Stimulated activated CD8-positive, alpha-beta memory T cell treated with anti-CD3 and anti-CD28 coated beads, Interleukin-15, amount 100 ng/mL, for 24 hours (primary cell): Measurements from ENCODE around the gene WDFY2.
"Not testable (repeated sequence)": the region's sequence is repeated elsewhere in the genome, so short reads cannot be mapped to it uniquely, and the experiment has no call there.

ENCODE experiments used
- DNase-seq: peaks from one replicate; pipeline ENCODE4 v3.0.0-alpha.2; 2020; ENCODE audit warnings: low read depth

Gene WDFY2

DNA sequence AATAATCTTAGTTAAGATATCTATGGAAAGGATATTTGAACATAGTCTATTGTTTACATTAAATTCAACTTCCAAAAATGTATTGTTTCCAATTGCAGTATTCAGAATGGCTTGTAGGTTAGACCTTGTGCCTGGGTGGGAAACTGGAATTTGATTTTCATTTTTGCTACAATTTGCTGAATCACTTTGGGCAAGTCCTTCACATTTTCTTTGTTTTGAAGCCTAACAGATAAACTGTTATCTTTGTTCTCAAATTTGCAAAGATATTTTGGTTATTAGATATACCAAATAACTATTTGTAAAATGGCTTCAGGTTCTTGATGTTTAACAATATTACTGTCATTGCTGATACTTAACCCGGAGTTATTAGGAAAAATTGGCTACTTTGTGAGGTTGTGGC, 82.6 kb downstream of the WDFY2 start:
- DNase-seq: no peak

DNA sequence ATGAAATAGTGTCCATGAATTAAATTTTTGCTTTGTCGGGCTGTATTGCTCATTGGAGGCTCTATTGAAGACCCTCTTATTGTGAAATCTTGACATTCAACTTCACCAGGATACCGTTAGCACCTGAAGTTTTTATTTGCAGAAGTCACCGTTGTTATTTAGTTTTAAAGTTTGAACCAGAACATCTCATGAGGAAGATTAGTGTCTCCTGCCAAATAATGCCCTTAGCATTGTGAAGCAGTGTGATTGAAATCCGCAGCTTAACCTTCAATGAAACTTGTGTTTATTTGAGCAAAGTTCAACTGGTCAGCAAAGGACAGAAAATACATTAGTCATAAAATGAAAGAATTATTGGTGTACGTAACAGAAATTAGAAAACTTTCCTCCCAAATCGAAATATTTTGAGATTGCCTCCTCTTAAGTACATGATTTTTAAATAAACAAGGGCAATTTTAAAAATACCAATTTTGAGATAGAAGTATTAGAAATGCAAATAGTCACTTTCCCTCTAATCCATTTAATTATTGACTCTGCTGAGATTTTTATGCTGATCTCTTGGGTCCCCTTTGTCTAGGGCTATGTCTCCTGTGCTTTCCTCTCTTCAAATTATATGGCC, 84.4 kb downstream of the WDFY2 start:
- no peak for DNase-seq

DNA sequence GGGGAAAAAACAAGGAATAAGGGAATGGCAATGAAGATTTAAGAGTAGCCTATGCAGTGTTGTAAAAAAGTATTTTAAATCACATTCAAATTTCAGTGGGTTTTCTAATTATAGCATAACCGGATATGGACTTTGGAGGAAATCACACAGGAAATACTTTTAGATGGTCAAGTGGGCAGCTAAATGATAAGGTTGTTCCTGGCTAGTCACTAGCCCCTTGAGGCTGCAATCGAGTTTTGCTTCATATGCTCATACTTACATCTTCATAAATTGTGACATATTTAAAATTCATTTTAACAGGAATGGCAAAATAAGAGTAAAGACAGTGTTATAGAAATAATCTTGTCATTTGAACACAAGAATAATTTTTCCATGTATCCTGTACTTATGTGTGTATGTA, 88.9 kb downstream of the WDFY2 start:
- DNase-seq: no peak

DNA sequence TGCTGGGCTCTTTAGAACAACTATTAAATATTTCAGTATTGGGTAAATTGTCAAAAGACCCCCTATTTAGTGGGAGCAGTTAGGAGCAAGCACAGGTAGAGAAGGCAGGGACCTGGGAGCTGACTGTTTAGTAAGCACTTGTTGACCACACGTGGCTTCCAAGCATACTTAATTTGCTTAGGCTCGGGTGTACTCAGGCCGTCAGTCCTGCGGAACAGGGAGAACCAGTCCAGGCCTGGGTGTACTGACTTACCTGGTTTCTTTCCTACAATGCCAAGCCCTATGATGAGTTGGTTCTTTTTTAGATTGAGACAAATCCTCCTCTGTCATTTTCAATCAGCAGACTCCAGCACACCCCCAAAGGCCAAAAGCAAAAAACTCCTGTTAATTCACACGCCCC, 90.0 kb downstream of the WDFY2 start:
- no peak for DNase-seq

DNA sequence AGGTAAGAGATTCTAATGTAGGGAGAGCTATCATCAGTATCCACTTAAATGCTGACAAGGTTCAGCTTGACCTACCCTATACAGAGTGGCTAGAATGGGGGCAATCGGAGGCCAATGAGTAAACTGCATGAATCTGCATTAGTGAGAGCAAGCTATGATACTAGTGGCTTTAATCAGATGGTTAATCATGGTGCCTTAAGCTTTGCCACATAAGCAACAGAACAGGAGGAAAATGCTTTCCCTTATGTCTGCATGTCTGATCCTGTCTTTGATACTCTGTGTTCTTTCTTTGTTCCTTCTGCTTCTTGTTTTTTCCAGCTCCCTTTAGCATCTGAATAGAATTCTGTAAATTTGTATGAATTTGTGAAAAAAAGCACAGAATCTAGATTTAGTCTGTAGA, 91.1 kb downstream of the WDFY2 start:
- DNase-seq: no peak

DNA sequence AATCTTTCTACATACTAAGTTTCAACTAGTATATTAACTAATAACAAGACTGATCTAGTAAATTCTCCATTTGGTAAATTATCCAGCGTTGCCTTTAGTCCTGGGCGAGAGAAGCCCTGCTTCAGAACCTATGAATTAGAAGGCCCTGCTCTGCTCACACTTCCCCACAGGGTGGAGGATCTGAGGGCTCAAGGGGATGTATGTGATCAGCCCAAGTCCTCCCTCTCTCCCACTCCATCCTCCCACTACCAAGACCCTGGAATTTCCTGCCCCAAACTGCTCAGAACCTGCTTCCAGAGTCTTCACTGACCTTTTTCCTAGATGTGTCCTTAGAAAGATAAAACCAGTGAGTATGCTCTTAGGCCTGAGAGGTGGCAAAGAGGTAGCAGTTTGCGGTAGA, 91.6 kb downstream of the WDFY2 start:
- DNase-seq: no peak

DNA sequence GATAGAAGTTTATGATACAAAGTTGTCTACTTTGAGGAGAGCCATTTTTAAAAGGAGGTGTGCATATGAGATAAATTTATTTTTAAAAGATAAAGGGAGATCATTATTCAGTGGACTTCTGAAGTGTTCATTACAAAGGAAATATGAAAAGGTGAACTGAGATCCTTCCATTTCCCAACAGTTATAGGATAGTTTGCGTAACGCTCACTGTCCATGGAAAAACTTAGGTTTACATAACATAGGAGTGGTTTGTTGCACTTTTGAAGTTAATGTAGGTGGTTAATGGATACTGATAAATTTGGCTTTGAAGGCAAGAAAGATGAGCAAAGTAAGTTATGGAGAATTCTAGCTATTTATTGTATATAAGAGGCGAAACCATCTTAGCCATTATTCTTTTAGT, 92.5 kb downstream of the WDFY2 start:
- no peak for DNase-seq

DNA sequence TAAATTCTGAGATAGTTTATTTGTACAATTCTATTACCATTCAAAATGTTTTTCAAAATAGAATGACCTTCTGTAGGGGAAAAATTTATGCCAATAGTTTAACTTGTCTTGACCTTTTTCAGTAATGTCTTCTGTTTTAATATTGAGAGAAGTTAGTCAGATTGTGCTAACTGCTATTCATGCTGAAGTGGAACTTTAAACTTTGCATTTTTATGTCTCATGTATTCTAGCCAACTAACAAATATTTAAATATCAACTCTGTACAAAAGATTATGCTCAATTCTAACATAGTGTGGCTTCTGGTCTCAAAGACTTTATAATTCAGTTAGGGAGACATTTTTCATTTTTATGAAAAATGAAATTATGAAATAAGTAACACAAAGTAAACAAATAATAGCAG, 94.2 kb downstream of the WDFY2 start:
- no peak for DNase-seq

DNA sequence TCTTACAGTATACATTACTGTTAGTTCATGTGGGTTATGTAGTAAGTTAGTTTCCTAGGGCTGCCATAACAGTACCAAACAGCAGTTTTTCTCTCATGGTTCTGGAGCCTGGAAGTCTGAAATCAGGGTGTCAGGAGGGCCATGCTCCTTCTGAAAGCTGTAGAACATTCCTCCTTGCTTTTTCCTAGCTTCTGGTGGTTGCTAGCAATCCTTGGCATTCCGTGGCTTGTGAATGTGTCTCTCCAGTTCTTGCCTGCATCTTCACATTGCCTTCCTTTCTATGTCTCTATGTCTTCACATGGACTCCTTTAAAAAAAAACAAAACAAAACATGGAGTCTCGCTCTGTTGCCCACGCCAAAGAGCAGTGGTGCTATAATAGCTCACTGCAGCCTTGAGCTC, 95.4 kb downstream of the WDFY2 start:
- no peak for DNase-seq

DNA sequence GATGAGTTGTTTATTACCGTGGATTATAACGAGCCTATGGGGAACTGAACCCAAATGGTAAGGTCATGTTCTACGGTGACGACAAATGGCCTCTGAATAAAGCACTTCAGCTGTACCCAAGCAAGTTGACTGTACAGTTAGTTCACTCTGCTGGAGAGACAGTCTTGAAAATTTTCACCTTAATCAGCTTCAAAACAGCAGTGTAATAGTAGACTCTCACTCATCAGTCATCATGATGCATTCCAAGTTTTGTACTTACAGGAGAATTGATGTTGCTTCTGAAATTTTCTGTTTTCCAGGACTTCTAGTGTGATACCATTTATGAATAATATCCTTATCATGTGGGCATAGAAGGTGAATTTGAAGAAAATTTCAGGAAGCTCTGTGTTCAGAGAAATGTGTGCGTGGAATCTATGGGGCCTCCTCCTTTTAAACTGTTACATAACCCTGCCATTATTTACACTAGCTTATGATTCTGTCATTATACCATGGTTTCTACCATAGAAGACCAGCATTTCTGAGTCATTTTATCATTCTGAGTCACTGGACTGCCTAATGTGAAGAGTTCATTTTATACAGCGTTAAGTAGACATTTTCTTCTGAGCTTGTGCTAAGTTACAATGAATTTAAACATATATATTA, 96.9 kb downstream of the WDFY2 start:
- DNase-seq: no peak

DNA sequence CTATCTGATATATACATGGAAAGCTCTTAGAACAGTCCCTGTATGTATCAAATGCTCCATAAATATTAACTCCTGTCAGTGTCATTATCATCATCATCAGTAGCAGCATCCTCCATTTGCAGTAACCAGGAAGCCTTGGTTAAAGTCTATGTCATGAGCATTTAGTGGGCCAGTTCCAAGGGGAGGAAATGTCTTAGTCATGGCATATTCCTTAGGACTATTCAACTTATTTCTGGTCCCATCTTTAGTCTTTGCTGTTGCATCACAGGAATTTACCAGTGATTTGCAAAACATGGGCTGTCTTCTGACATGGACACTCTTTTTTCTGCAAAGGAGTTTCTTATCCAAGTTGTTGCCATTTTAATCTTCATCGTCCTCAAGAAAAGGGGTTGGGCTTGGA, 98.4 kb downstream of the WDFY2 start:
- DNase-seq: no peak

DNA sequence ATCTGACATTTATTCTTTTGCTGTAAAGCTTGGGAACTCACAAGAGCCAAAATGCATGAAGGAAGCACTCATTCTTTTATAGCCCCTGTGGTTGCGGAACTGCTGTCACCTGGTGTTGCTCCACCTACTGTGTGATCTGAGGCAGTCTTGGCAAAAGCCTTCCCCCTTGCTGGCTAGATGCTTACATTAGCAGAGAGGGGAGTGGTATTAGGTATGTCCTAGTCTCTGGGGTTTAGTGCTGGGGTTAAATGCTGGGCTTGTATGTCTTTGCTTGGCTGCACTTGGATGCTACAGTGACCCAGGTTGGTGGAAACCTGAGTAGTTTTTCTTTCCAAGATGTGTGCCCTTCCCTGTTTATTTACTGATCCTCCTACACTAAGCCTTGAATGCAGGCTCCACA, 99.3 kb downstream of the WDFY2 start:
- DNase-seq: no peak

DNA sequence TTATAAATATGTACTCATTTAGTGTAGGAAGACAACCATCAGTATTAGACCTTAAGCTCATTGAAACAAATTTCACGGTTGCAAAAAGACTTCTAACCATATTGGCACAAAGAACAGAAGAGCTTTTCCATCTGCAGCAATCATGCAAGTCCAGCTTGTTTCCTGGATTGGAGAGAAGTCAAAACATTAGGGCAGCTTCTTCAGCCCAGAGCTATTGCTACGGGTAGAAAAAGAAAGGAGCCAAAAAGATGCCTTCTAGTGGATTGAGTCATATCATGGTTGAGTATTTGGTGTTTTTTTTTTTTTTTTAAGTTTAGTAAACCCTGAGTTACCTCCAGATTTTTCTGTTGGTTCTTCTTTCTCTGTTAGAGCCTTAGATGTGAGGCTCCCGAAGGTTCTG, 99.8 kb downstream of the WDFY2 start:
- DNase-seq: no peak

DNA sequence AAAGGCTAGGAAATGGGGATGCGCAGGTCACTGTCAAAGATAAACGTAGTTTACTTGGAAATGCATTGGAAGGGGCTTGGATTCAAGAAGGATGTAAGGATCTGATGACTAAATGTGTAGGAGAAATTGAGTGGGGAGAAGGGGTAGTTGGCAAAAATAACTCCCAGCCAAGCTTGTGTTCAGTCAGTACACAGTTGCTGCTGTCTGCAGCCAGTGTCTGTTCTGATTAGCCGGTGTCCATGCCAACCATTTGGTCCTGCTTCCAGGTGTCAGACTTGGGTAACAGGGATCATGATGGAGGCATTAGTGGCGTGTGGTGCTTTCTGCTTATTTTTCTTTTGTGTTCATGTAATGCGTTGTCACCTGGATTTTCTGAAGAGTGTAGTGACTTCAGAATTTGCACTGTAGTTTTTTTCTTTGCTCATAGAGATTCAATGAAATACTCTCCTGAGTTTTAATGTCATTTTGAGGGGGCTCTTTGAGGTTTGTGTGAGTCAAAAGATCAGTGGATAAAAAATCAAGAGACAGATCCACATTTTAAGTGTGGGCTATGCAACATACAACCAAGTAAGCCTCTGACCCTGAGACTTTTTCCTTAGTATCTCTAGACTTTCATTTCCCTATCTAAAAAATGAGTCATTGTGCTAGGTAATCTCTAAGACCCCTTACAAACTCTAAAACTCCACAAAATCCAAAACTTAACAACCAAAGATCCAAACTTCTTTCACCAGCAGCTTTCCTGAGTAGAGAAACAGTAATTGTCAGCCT, 103.9 kb downstream of the WDFY2 start:
- no peak for DNase-seq

DNA sequence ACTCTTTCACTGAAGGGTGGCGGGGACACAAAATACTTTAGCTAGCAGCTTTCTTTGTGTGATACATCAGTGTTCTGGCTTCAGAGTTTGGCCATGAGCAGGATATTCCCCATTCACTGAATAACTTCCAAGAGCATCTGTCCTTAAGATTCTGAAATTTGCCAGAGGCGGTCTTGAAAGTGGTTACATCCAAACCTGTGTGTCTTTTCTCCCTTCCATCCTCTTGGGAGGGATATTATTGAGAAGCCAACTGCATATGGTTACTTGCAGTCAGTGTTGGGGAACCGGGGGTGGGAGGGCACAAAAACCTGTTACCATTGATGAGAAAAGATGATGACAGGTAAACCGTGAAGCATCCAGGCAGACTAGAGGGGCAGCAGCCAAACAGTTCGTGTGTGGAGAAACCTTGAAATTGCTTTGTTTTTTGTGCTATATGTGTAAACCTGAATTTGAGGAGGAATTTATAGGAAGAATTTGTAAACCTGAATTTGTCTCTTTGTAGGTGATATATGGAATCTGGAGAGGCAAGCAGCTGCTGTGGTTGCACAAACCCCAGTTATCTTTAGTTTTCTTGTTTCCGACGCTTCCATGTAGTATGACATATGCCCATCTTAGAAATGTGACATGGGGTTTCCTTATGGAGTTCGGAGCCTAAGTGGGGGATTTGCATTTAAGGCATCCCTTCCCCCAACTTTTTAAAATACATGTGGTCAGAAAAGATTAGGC, 104.8 kb downstream of the WDFY2 start:
- DNase-seq: no peak

DNA sequence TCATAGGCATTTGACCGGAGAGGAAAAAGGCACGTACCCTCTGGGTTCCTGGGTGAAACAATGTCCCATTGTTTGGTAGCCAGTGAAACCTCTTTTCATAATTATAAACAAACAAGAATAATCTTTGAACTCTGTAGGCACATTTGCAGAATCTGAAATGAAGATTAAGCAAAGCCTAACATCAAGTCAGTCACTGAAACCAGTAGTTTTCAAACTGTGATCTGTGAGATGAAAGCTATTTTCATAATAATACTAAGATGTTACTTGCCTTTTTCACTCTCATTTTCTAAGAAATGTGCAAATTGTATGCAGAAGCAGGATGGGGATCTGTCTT, 105.4 kb downstream of the WDFY2 start:
- no peak for DNase-seq

DNA sequence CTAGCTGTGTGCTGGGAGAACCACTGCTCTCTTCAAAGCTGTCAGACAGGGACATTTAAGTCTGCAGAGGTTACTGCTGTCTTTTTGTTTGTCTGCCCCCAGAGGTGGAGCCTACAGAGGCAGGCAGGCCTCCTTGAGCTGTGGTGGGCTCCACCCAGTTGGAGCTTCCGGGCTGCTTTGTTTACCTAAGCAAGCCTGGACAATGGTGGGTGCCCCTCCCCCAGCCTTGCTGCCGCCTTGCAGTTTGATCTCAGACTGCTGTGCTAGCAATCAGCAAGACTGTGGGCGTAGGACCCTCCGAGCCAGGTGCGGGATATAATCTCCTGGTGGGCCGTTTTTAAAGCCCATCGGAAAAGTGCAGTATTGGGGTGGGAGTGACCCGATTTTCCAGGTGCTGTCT, 111.4 kb downstream of the WDFY2 start:
- DNase-seq: not testable (repeated sequence)

DNA sequence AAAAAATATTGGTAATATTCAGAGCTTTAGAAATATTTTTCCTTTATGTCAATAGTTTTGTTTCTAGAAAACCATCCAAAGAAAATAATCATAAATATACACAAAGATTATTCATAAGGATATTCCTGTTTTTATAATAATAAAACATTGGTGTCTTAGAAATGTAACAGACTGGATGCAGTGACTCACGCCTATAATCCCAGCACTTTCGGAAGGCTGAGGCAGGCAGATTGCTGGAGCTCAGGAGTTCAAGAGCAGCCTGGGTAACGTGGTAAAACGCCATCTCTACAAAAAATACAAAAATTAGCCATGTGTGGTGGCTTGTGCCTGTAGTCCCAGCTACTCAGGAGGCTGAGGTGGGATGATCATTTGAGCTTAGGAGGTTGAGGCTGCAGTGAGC, 112.9 kb downstream of the WDFY2 start:
- DNase-seq: no peak

DNA sequence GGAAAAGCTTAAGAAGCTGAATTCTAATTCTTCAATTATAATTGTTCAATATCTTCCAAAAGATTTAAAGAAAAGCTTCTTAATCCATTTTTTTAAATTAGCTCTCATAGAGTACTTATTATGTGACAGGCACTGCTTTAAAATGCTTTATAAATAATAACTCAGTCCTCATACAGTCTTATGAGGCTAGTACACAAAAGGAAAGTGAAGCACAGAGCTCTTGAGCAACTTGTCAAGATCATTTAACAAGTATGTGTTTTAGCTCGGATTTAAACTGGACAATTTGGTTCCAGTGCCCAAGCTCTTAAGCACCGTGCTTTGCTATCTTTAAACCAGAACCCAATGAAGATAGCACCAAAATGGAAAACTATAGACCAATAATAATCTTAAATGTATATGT, 113.6 kb downstream of the WDFY2 start:
- no peak for DNase-seq

DNA sequence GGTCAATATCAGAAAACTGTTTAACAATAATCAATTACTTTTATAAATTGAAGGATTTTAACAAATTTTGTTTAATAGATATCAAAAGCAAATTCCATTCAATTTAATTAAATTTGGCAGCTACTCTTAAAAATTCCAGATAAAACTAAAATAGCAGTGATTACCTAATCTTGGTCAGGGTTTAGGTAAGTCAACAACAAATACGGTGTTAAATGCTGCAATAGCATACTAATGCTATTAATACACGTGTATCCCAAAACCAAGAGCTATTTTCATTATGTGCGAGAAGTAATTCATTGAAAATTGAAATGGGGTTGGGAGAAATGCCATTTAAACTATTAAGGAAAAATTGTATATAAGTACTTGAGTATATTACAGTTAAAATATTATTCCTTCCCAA, 114.1 kb downstream of the WDFY2 start:
- DNase-seq: no peak

DNA sequence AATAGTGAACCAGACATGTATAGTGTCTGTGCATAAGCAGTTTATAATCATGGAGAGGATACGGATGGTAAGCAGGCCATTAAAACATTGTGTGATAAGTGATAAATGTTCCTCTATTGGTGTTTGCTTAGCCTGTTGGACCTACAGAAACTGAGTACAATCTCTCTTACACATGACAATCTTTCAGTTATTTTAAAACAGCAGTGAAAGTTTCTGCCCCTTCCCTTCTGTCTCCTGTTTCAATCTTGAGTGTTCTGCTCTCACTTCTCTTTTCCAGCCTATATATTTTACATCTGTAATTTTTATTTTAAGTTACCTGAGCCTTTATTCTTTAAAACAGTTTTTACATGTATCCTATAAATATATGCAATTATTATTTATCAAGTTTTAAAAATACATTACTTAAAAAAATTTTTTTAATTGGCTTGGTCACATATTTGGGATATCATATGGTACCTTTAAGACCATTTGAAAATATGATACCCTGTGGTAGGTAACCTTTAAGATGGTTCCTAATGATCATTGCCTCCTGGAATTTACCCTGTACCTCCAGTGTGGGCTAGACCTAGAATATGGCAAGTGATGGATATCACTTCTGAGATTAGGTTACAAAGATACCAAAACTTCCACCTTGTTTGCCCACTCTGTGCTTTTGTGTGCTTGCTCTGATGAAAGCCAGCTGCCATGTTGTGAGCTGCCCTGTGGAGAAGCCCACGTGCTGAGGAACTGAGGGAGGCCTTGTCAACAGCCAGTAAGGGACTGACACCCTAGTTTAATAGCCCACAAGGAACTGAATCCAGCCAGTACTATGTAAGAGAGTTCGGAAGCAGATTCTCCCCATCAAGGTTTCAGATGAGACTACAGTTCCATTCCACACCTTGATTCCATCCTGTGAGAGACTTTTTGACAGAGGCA, 120.4 kb downstream of the WDFY2 start:
- DNase-seq: no peak

DNA sequence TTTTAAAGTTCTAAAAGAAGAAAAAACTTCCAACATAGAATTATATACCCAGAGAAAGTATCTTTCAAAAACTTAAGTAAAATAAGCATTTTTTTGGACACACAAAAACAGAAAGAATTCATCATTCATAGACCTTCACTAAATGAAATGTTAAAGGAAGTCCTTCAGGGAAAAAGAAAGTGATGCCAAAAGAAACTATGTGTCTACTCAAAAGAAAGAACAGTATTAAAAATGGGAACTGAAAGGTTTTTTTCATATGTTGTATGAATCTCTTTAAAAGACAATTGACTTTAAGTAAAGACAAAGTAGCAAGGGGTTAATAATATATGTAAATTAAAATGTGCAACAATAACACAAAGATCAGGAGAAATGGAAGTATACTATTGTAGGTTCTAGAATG, 123.2 kb downstream of the WDFY2 start:
- DNase-seq: no peak
